SK-N-SH (cell line): ENCODE measurements around the gene SNX32. TPM values are rescaled to one million over a fixed set of nuclear protein-coding genes. Genes with fewer than 3 reads are reported as not detected.
A peak's percentile ranks its signal among the peaks of the same experiment; 100 is the strongest.

Experiments used
- CTCF ChIA-PET: fragments of 300-600, 350-600 bp; formaldehyde crosslinking; extraction: SDS; loops from one replicate; lab custom pipeline; 2021; lab: Yijun Ruan, JAX
- POLR2A ChIA-PET: fragments of 350-600 bp; sonication (Branson Sonifier 250); formaldehyde crosslinking; extraction: SDS; loops from one replicate; lab custom pipeline; 2020; ENCODE audit warnings: antibody characterized with exemption, inconsistent platforms; lab: Yijun Ruan, JAX
- DNase-seq: peaks from one replicate; pipeline ENCODE4 v3.0.0; 2012
- H2AFZ ChIP-seq: fragments of 200-600 bp; sonication (generic); 2 replicates; pipeline ENCODE4 v1.8.1; 2016; ENCODE audit warnings: antibody characterized with exemption, mild to moderate bottlenecking, low read depth
- H3F3A ChIP-seq: fragments of 200-600 bp; sonication (generic); replicated peaks from 2 replicates; pipeline ENCODE3; 2016; ENCODE audit warnings: antibody characterized with exemption, mild to moderate bottlenecking; ENCODE audit not compliant: insufficient read depth
- H3K27ac ChIP-seq, 2 experiments: fragments of 200-500 bp in 1 of 2; fragments of 200-600 bp in 1 of 2; sonication (Bioruptor generic) in 1 of 2; sonication (generic), shearing (Covaris generic) in 1 of 2; 2 replicates each; pipeline versions ENCODE4 v1.5.1 to v1.6.1; 2014 to 2016; ENCODE audit warnings: low read depth in 2 of 2, inconsistent platforms in 1 of 2, low read length in 1 of 2, mild to moderate bottlenecking in 1 of 2, mixed read lengths in 1 of 2
- H3K27me3 ChIP-seq: fragments of 200-600 bp; sonication (generic), shearing (Covaris generic); 2 replicates; pipeline ENCODE4 v1.6.1; 2016; ENCODE audit warnings: mixed run types; ENCODE audit not compliant: insufficient read depth
- H3K36me3 ChIP-seq, 2 experiments: fragments of 200-500 bp in 1 of 2; fragments of 200-600 bp in 1 of 2; sonication (Bioruptor generic) in 1 of 2; sonication (generic) in 1 of 2; replicated peaks in 1 of 2; 2 replicates each; pipeline versions ENCODE3 to v1.5.1; 2014 to 2016; ENCODE audit warnings: low read length in 1 of 2, mild to moderate bottlenecking in 1 of 2; ENCODE audit not compliant: insufficient read depth in 2 of 2, control insufficient read depth in 1 of 2
- H3K4me1 ChIP-seq, 2 experiments: fragments of 200-500 bp in 1 of 2; fragments of 200-600 bp in 1 of 2; sonication (Bioruptor generic) in 1 of 2; sonication (generic), shearing (Covaris generic) in 1 of 2; 2 replicates each; pipeline versions ENCODE4 v1.5.1 to v1.6.1; 2014 to 2016; ENCODE audit warnings: low read depth in 1 of 2, low read length in 1 of 2, mixed run types in 1 of 2; ENCODE audit not compliant: insufficient read depth in 2 of 2, control insufficient read depth in 1 of 2
- H3K4me2 ChIP-seq: fragments of 200-600 bp; sonication (generic), shearing (Covaris generic); 2 replicates; pipeline ENCODE4 v1.6.1; 2017; ENCODE audit warnings: mixed run types
- H3K4me3 ChIP-seq, 2 experiments: fragments of 200-500 bp in 1 of 2; fragments of 200-600 bp in 1 of 2; sonication (Bioruptor generic) in 1 of 2; sonication (generic), shearing (Covaris generic) in 1 of 2; 2 replicates each; pipeline versions ENCODE4 v1.5.1 to v1.8.1; 2014 to 2016; ENCODE audit warnings: low read depth in 2 of 2, inconsistent platforms in 1 of 2, low read length in 1 of 2, mild to moderate bottlenecking in 1 of 2, mixed read lengths in 1 of 2, moderate library complexity in 1 of 2
- H3K79me2 ChIP-seq: fragments of 200-600 bp; sonication (generic); 2 replicates; pipeline ENCODE4 v1.8.1; 2017; ENCODE audit warnings: mild to moderate bottlenecking; ENCODE audit not compliant: insufficient read depth
- H3K9ac ChIP-seq: fragments of 200-600 bp; sonication (generic); 2 replicates; pipeline ENCODE4 v1.6.1; 2017; ENCODE audit warnings: mixed run types
- H3K9me2 ChIP-seq: fragments of 200-600 bp; sonication (generic); 2 replicates; pipeline ENCODE4 v1.6.1; 2017; ENCODE audit warnings: mixed run types
- H3K9me3 ChIP-seq: fragments of 200-600 bp; sonication (generic); 2 replicates; pipeline ENCODE4 v1.6.1; 2017; ENCODE audit warnings: mixed run types, mild to moderate bottlenecking, moderate library complexity
- H4K20me1 ChIP-seq: fragments of 200-600 bp; sonication (generic); 2 replicates; pipeline ENCODE4 v1.6.1; 2017; ENCODE audit warnings: mild to moderate bottlenecking, mixed run types; ENCODE audit not compliant: insufficient read depth
- CHD2 ChIP-seq: fragments of 150-350 bp; IDR thresholded peaks from 2 replicates; pipeline ENCODE4 v1.6.1; 2018; ENCODE audit warnings: low read length; ENCODE audit not compliant: partially characterized antibody
- CTCF ChIP-seq: fragments of 200-600 bp; sonication (generic); IDR thresholded peaks from 2 replicates; pipeline ENCODE4 v1.6.1; 2017; ENCODE audit warnings: antibody characterized with exemption, mild to moderate bottlenecking, moderate library complexity
- FOSL2 ChIP-seq: IDR thresholded peaks from 2 replicates; pipeline ENCODE4 v1.4.0; 2012; ENCODE audit warnings: low read depth, mild to moderate bottlenecking, moderate library complexity, borderline replicate concordance
- FOXM1 ChIP-seq: IDR thresholded peaks from 2 replicates; pipeline ENCODE4 v1.4.0; 2012; ENCODE audit warnings: low read depth, mild to moderate bottlenecking
- GATA2 ChIP-seq: sonication (generic); formaldehyde crosslinking; IDR thresholded peaks from 2 replicates; pipeline ENCODE4 v1.5.0; 2020; ENCODE audit warnings: mild to moderate bottlenecking, missing genetic modification reagents
- JUND ChIP-seq: IDR thresholded peaks from 2 replicates; pipeline ENCODE4 v1.4.0; 2012
- MAX ChIP-seq: IDR thresholded peaks from 2 replicates; pipeline ENCODE4 v1.4.0; 2012; ENCODE audit warnings: low read depth
- MEF2A ChIP-seq: IDR thresholded peaks from 2 replicates; pipeline ENCODE4 v1.4.0; 2012; ENCODE audit warnings: low read depth, borderline replicate concordance
- MXI1 ChIP-seq: IDR thresholded peaks from 2 replicates; pipeline ENCODE4 v1.6.1; 2012; ENCODE audit warnings: mild to moderate bottlenecking, low read depth, low read length, improper control_type of control experiment
- NFIC ChIP-seq: IDR thresholded peaks from 2 replicates; pipeline ENCODE4 v1.4.0; 2012; ENCODE audit warnings: borderline replicate concordance
- PBX3 ChIP-seq: IDR thresholded peaks from 2 replicates; pipeline ENCODE4; 2012
- POLR2AphosphoS5 ChIP-seq: IDR thresholded peaks from 2 replicates; pipeline ENCODE4 v1.6.1; 2012; ENCODE audit warnings: low read depth, low read length
- RAD21 ChIP-seq: IDR thresholded peaks from 2 replicates; pipeline ENCODE4 v1.6.1; 2012; ENCODE audit warnings: mild to moderate bottlenecking, low read length
- RCOR1 ChIP-seq: fragments of 150-350 bp; IDR thresholded peaks from 2 replicates; pipeline ENCODE4 v1.6.1; 2017; ENCODE audit warnings: antibody characterized with exemption, low read length
- RFX5 ChIP-seq: IDR thresholded peaks from 2 replicates; pipeline ENCODE4 v1.6.1; 2012; ENCODE audit warnings: mild to moderate bottlenecking, improper control_type of control experiment, low read length
- RXRA ChIP-seq: IDR thresholded peaks from 2 replicates; pipeline ENCODE4 v1.4.0; 2012; ENCODE audit warnings: low read depth, mild to moderate bottlenecking, borderline replicate concordance
- SIN3A ChIP-seq: IDR thresholded peaks from 2 replicates; pipeline ENCODE4 v1.6.1; 2012; ENCODE audit warnings: low read depth, mild to moderate bottlenecking, low read length, moderate library complexity, borderline replicate concordance
- TAF1 ChIP-seq: IDR thresholded peaks from 2 replicates; pipeline ENCODE4 v1.6.1; 2012; ENCODE audit warnings: low read depth, mild to moderate bottlenecking, low read length, moderate library complexity, borderline replicate concordance
- YY1 ChIP-seq: IDR thresholded peaks from 2 replicates; pipeline ENCODE4 v1.4.0; 2012; ENCODE audit warnings: low read depth, mild to moderate bottlenecking
- ZBTB33 ChIP-seq: IDR thresholded peaks from 2 replicates; pipeline ENCODE4 v1.4.0; 2012; ENCODE audit warnings: low read depth, borderline replicate concordance
- WGBS: methylation state at CpG from one replicate; pipeline ENCODE4 v1.1.6; 2017; ENCODE audit warnings: low lambda C conversion rate; 5-methylcytosine and 5-hydroxymethylcytosine counted together
- polyA plus RNA-seq, 3 experiments: library from polyadenylated mRNA; depleted of rRNA; stranded (reverse); fragments of >200 nt; gene quantifications; 2 replicates each; pipeline ENCODE4 v1.2.3, GENCODE V29; 2012

The SNX32 gene
- polyA plus RNA-seq, 1 of the 3 experiments (the other 2 are of a cell fraction): 1.0 TPM

- POLR2A ChIA-PET: interaction anchor here (0.6 to 2.7 kb wide), 3 partner anchors 11 to 70 kb away, joined by 3 to 13 read pairs (median 3); partner anchors contain the start of gene MUS81
- peak; percentile 12 for DNase-seq
- TF ChIP-seq POLR2AphosphoS5 (no peak), RAD21 (no peak), SIN3A (no peak), JUND (no peak), TAF1 (no peak), YY1 (no peak), RFX5 (no peak), CTCF (no peak), CHD2 (no peak), FOXM1 (no peak), MXI1 (no peak), NFIC (no peak), MAX (no peak), MEF2A (no peak), GATA2 (CRISPR knock-in tag) (no peak), RCOR1 (no peak), ZBTB33 (no peak), RXRA (no peak), PBX3 (no peak), FOSL2 (no peak)
- Histone ChIP-seq H3K27me3 (no peaks in the 10 kb centered on the region), H3K9ac (no peak overlapping the region), H3K4me1 (peaks cover 0 to 7% of the 10 kb centered on the region in 2 experiments; a peak in 1 of 4 replicates), H3K4me3 (no peak overlapping the region), H3F3A (peaks cover 42% of the 10 kb centered on the region), H3K27ac (no peak overlapping the region), H4K20me1 (peaks cover 24% of the 10 kb centered on the region), H2AFZ (no peak overlapping the region), H3K9me3 (no peaks in the 10 kb centered on the region), H3K36me3 (peaks cover 21 to 31% of the 10 kb centered on the region in 2 experiments), H3K79me2 (peaks cover 9% of the 10 kb centered on the region), H3K9me2 (no peaks in the 10 kb centered on the region), H3K4me2 (no peak overlapping the region)
- CTCF ChIA-PET: interaction anchor here (1.3 to 5.3 kb wide), 6 partner anchors 11 to 138 kb away, joined by 3 to 30 read pairs (median 4); partner anchors contain the start of genes FIBP, KAT5 and MUS81
- WGBS: 67% methylated on average over 8 of the region's 8 CpGs
Measured at GRCh38 chr11:65849366-65849765, 15.6 kb downstream of the SNX32 start.
